D721Med (cell line): ENCODE results near the gene PRSS12.
A peak's percentile ranks its signal among the peaks of the same experiment; 100 is the strongest.

Experiments used
- DNase-seq: peaks from one replicate; pipeline ENCODE4 v3.0.0; 2011; ENCODE audit warnings: low spot score; ENCODE audit not compliant: insufficient read length
- FAIRE-seq: peaks from 2 replicates; lab custom pipeline; 2011; peaks lifted over from hg19 to GRCh38; lab: Jason Lieb, UNC
- TF ChIP-seq, protein P1 (sequence below): IDR thresholded peaks from 2 replicates; pipeline ENCODE4 v1.5.1; 2012; ENCODE audit warnings: mild to moderate bottlenecking, control low read depth; ENCODE audit not compliant: insufficient read depth; ENCODE audit errors: missing control alignments

PRSS12 gene

DNA sequence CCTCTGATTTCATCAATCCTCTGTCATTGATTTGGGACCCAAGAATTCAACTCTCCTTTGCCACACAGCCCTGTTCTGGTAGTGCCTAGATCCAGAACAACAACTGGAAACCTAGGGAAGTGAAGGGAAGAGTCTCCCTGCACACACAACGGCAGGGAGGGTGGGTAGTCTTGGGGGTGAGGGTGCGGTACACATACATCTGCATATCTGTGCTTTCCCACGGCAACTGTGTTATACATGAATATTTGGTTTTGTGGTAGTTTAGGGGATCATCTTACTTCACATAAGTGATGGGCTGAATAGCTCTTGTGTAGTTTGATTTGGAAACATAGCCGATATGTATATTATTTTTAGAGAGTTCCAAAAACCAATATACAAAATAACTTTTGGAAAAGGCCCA lies 3.3 kb upstream of the PRSS12 start:
- TF ChIP-seq, protein P1, sequence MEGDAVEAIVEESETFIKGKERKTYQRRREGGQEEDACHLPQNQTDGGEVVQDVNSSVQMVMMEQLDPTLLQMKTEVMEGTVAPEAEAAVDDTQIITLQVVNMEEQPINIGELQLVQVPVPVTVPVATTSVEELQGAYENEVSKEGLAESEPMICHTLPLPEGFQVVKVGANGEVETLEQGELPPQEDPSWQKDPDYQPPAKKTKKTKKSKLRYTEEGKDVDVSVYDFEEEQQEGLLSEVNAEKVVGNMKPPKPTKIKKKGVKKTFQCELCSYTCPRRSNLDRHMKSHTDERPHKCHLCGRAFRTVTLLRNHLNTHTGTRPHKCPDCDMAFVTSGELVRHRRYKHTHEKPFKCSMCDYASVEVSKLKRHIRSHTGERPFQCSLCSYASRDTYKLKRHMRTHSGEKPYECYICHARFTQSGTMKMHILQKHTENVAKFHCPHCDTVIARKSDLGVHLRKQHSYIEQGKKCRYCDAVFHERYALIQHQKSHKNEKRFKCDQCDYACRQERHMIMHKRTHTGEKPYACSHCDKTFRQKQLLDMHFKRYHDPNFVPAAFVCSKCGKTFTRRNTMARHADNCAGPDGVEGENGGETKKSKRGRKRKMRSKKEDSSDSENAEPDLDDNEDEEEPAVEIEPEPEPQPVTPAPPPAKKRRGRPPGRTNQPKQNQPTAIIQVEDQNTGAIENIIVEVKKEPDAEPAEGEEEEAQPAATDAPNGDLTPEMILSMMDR, result no peak
- no peak for DNase-seq
- FAIRE-seq, result no peak

DNA sequence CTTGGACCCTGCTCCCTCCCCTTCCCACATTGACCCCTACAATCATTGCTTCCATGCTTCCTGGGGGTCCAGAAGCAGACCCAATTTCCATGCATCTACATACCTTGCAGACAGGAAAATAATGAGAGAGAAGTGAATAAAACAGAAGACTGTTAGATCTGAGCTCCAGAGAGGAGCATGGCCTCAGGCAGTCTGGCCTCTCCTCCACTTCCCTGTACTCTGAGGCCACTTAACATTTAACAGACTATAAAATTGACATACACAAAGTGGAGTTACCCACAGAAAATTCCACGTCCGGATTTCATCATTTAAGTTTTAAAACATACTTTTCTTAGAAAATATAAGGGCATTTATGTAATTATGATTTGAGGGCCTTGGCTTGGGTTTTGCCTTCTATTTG lies 2.1 kb upstream of the PRSS12 start:
- no peak for DNase-seq
- TF ChIP-seq, protein P1, result no peak
- FAIRE-seq, result no peak

DNA sequence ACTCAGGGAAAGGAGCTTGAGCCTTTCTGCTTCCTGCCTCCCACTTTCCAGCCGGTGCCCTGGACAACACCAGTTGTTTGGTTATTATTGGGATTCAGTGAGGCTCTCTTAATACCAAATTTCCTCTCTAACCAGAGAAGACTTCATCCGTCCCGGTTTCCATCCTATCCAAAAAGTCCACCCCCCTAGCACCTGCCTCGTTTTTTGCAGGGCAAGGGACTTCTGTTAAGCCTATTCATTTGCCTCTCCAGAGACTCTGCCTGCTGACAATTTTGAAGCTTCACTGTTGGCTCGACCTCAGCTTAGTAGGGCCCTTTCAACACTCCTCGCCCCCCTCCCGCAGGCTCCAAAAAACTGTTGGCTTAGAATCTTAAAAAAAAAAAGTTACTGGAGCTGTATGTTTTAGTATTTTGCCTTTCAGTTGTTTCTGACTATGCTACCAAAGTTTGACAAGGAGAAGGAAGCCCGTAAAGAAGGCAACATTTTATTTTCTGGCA lies 779 bp upstream of the PRSS12 start:
- DNase-seq (no peak), FAIRE-seq (no peak)
- TF ChIP-seq, protein P1, result no peak

DNA sequence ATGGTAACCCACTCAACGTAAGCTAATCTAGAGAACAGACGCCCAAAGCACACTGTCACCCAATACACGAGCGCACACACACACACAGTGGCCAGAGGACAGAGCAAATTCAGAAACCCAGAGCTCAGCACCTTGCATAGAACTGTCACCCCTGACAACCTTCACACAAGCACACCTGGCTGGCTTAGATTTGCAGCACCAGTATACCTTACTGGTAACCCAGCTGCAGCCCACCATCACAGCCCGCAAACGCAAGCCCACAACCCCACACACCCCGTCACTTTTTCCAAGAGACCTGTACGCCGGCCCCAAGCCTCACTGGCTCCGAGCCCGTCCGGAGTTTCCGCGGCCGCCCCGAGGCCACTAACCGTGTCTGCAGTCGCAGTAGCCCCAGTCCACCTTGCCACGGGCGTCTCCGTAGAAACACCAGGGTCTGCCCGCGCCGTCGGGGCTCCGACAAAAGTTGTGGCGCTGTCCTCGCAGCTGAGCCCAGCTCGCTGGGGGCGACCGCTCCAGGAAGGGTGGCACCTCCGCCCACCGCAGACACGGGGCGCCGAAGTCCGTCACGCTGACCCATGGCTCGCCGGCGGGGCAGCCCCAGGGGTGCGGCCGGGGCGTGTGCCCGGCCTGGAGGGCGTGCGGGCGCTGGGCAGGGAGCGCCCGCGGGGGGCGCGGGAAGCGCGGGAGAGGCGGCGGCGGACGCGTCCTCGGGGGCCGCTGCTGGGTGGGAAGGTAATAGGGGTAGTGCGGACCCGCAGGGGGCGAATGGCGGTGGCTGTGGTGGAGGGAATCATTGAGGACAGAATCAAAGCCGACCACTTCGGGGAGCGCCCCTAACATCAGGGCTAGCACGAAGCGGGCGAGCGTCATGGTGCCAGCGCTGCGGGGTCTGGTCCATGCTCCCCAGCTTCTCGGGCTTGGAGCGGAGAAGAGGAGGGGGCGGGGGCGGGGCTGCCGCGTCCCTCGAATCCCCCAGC lies 664 bp downstream of the PRSS12 start:
- FAIRE-seq, result no peak
- DNase-seq, result no peak

DNA sequence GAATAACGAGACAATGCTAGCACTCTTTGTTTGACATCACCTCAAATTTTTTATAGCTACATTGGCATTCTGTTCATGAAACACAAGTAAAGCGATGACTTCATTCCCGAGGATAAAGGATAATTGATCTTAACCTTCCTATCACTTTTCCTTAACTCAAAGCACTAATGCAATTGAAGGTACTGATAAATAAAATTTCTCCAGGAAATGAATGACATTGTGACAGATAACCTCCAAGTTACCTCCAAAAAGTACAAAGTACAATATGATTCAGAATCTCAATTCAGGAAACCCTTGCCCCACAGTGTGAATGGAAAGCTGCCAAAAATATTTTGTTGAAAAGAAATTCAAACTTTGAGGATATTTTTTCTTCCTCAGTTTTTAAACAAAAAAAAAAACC lies 1.8 kb downstream of the PRSS12 start:
- FAIRE-seq, result peak; percentile 76
- TF ChIP-seq, protein P1, result no peak
- DNase-seq, result no peak

More for the DNA sequence above, 664 bp downstream of the PRSS12 start:
- TF ChIP-seq, protein P1, result no peak

DNA sequence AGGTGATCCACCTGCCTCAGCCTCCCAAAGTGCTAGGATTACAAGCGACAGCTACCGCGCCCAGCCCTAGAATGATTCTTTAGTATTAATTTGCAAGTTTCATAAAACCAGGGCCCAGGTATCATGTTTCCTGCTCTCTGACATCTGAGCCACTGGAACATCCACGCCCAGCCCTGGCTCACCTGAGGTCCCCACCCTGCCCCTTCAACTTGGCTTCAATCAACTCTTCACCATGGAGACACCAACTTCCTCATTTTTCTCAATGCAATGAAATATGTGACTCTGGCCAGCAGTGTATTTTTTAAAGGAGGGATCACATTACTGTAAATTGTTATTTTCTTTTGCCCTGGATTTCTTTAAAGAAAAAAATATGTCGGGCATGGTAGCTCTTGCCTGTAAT lies 3.9 kb downstream of the PRSS12 start:
- TF ChIP-seq, protein P1, result no peak
- FAIRE-seq, result no peak
- no peak for DNase-seq

DNA sequence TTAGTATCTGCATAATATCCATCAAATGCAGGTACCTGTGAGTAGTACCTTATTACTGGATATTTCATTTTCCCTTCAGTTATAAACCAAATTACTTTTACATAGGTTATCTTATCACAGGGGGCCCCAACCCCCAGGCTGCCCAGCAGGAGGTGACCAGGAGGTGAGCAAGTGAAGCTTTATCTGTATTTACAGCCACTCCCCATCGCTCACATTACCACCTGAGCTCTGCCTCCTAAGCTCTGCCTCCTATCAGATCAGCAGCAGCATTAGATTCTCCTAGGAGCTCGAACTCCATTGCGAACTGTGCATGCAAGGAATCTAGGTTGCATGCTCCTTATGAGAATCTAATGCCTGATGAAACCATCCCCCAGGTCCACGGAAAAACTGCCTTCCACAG lies 6.3 kb downstream of the PRSS12 start:
- FAIRE-seq (no peak), DNase-seq (no peak)
- TF ChIP-seq, protein P1, result no peak
